Measurements from ENCODE around the gene DLG2.

The DLG2 gene

GRCh38 chr11:83483808-83484207 lies 2143.3 kb downstream of the DLG2 start:
- Histone ChIP-seq H2AK5ac (ENCODE audit: low read length, severe bottlenecking) (no peak overlapping the region), H3K9me3 (ENCODE audit: control insufficient read depth, low read length) (no peaks in the 10 kb centered on the region), H2AFZ (ENCODE audit: low read depth, low read length) (no peak overlapping the region), H3K27ac (ENCODE audit: low read length, poor library complexity, severe bottlenecking) (no peak overlapping the region), H3K23ac (ENCODE audit: low read length in 2 of 2) (no peak overlapping the region), H3K4me2 (ENCODE audit: low read length, poor library complexity, severe bottlenecking) (no peak overlapping the region), H3K14ac (ENCODE audit: low read length in 2 of 2) (no peak overlapping the region), H2BK15ac (ENCODE audit: low read depth, poor library complexity, severe bottlenecking) (no peak overlapping the region), H2BK120ac (ENCODE audit: low read depth, low read length) (no peak overlapping the region), H3K9ac (ENCODE audit: low read length) (no peak overlapping the region), H3K27me3 (ENCODE audit: control insufficient read depth in 1 of 2, insufficient read depth in 1 of 2, low read length in 2 of 2) (no peaks in the 10 kb centered on the region), H3K18ac (ENCODE audit: low read depth in 1 of 2, low read length in 2 of 2) (no peak overlapping the region), H2BK12ac (ENCODE audit: low read length in 2 of 2) (no peak overlapping the region), H3K4ac (ENCODE audit: low read depth in 1 of 2, low read length in 2 of 2) (no peak overlapping the region), H3K4me3 (ENCODE audit: insufficient read depth in 1 of 2, low read depth in 1 of 2, low read length in 2 of 2) (no peak overlapping the region), H2BK5ac (ENCODE audit: low read depth, low read length, poor library complexity, severe bottlenecking) (no peak overlapping the region), H3K36me3 (ENCODE audit: control insufficient read depth in 1 of 2, insufficient read depth in 2 of 2, low read depth in 1 of 2, low read length in 2 of 2) (no peaks in the 10 kb centered on the region), H4K91ac (ENCODE audit: low read length) (no peak overlapping the region), H3K79me1 (replicated peaks; ENCODE audit: low read length, poor library complexity, severe bottlenecking) (no peaks in the 10 kb centered on the region), H3K4me1 (ENCODE audit: control insufficient read depth, insufficient read depth, low read depth, low read length) (no peaks in the 10 kb centered on the region), H4K8ac (ENCODE audit: low read length) (no peak overlapping the region)
- WGBS: 74% methylated on average over 4 of the region's 6 CpGs
- DNase-seq: no peak

GRCh38 chr11:83480811-83481210 lies 2146.3 kb downstream of the DLG2 start:
- H3K27me3 ChIP-seq (ENCODE audit: control insufficient read depth in 1 of 2, insufficient read depth in 1 of 2, low read length in 2 of 2): no peaks in the 10 kb centered on the region
- no peaks in the 10 kb centered on the region for H3K79me1 ChIP-seq (replicated peaks; ENCODE audit: low read length, poor library complexity, severe bottlenecking)
- H3K4ac ChIP-seq (ENCODE audit: low read depth in 1 of 2, low read length in 2 of 2): no peak overlapping the region
- no peak overlapping the region for H4K91ac ChIP-seq (ENCODE audit: low read length)
- H3K27ac ChIP-seq (ENCODE audit: low read length, poor library complexity, severe bottlenecking): no peak overlapping the region
- no peak overlapping the region for H2BK12ac ChIP-seq (ENCODE audit: low read length in 2 of 2)
- no peaks in the 10 kb centered on the region for H3K36me3 ChIP-seq (ENCODE audit: control insufficient read depth in 1 of 2, insufficient read depth in 2 of 2, low read depth in 1 of 2, low read length in 2 of 2)
- WGBS: 82% methylated on average over 2 of the region's 3 CpGs
- DNase-seq: no peak
- no peak overlapping the region for H2AFZ ChIP-seq (ENCODE audit: low read depth, low read length)
- H2BK15ac ChIP-seq (ENCODE audit: low read depth, poor library complexity, severe bottlenecking): no peak overlapping the region
- H2AK5ac ChIP-seq (ENCODE audit: low read length, severe bottlenecking): no peak overlapping the region
- H4K8ac ChIP-seq (ENCODE audit: low read length): no peak overlapping the region
- H3K18ac ChIP-seq (ENCODE audit: low read depth in 1 of 2, low read length in 2 of 2): no peak overlapping the region
- H3K23ac ChIP-seq (ENCODE audit: low read length in 2 of 2): no peak overlapping the region
- no peak overlapping the region for H3K4me2 ChIP-seq (ENCODE audit: low read length, poor library complexity, severe bottlenecking)
- no peak overlapping the region for H2BK5ac ChIP-seq (ENCODE audit: low read depth, low read length, poor library complexity, severe bottlenecking)
- no peak overlapping the region for H3K9ac ChIP-seq (ENCODE audit: low read length)
- no peak overlapping the region for H3K14ac ChIP-seq (ENCODE audit: low read length in 2 of 2)
- H3K4me3 ChIP-seq (ENCODE audit: insufficient read depth in 1 of 2, low read depth in 1 of 2, low read length in 2 of 2): no peak overlapping the region
- H3K4me1 ChIP-seq (ENCODE audit: control insufficient read depth, insufficient read depth, low read depth, low read length): no peaks in the 10 kb centered on the region
- H3K9me3 ChIP-seq (ENCODE audit: control insufficient read depth, low read length): no peaks in the 10 kb centered on the region
- H2BK120ac ChIP-seq (ENCODE audit: low read depth, low read length): no peak overlapping the region

- Histone ChIP-seq H2BK15ac (ENCODE audit: low read depth, poor library complexity, severe bottlenecking) (no peak overlapping the region), H3K4ac (ENCODE audit: low read depth in 1 of 2, low read length in 2 of 2) (no peak overlapping the region), H2BK5ac (ENCODE audit: low read depth, low read length, poor library complexity, severe bottlenecking) (no peak overlapping the region)
Observed at GRCh38 chr11:83480251-83480650, 2146.9 kb downstream of the DLG2 start.

DNA sequence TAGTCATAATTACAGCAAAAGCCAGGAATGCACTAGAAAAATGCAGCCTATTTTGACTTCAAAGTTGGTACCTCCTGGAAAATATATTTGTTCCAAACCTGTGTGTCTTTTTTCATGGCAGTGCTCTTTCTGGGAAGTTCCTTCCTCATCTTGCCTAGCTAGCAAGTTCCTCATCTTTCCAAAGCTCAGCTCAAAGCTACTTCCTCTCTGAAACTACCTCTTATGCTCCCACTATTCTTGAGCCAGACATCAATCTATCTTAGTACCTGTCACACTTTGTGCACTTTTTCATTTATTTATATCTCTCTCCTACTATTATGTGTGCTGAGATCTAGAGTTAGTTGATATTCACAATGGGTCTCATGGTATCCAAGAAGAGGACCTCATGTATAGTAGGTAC lies 2149.4 kb downstream of the DLG2 start:
- H2BK15ac ChIP-seq (ENCODE audit: low read depth, poor library complexity, severe bottlenecking): no peak overlapping the region
- H3K14ac ChIP-seq (ENCODE audit: low read length in 2 of 2): no peak overlapping the region
- no peak overlapping the region for H3K4ac ChIP-seq (ENCODE audit: low read depth in 1 of 2, low read length in 2 of 2)
- no peak overlapping the region for H4K8ac ChIP-seq (ENCODE audit: low read length)
- no peak overlapping the region for H3K18ac ChIP-seq (ENCODE audit: low read depth in 1 of 2, low read length in 2 of 2)
- H3K27me3 ChIP-seq (ENCODE audit: control insufficient read depth in 1 of 2, insufficient read depth in 1 of 2, low read length in 2 of 2): no peaks in the 10 kb centered on the region
- no peak overlapping the region for H2AFZ ChIP-seq (ENCODE audit: low read depth, low read length)
- no peak overlapping the region for H2BK12ac ChIP-seq (ENCODE audit: low read length in 2 of 2)
- H3K36me3 ChIP-seq (ENCODE audit: control insufficient read depth in 1 of 2, insufficient read depth in 2 of 2, low read depth in 1 of 2, low read length in 2 of 2): no peaks in the 10 kb centered on the region
- no peak overlapping the region for H2AK5ac ChIP-seq (ENCODE audit: low read length, severe bottlenecking)
- no peak overlapping the region for H2BK120ac ChIP-seq (ENCODE audit: low read depth, low read length)
- no peaks in the 10 kb centered on the region for H3K9me3 ChIP-seq (ENCODE audit: control insufficient read depth, low read length)
- no peak overlapping the region for H3K4me2 ChIP-seq (ENCODE audit: low read length, poor library complexity, severe bottlenecking)
- H3K27ac ChIP-seq (ENCODE audit: low read length, poor library complexity, severe bottlenecking): no peak overlapping the region
- no peaks in the 10 kb centered on the region for H3K79me1 ChIP-seq (replicated peaks; ENCODE audit: low read length, poor library complexity, severe bottlenecking)
- no peak overlapping the region for H3K9ac ChIP-seq (ENCODE audit: low read length)
- no peak overlapping the region for H2BK5ac ChIP-seq (ENCODE audit: low read depth, low read length, poor library complexity, severe bottlenecking)
- H3K23ac ChIP-seq (ENCODE audit: low read length in 2 of 2): no peak overlapping the region
- DNase-seq: no peak
- H4K91ac ChIP-seq (ENCODE audit: low read length): no peak overlapping the region
- no peak overlapping the region for H3K4me3 ChIP-seq (ENCODE audit: insufficient read depth in 1 of 2, low read depth in 1 of 2, low read length in 2 of 2)
- H3K4me1 ChIP-seq (ENCODE audit: control insufficient read depth, insufficient read depth, low read depth, low read length): no peaks in the 10 kb centered on the region

More at GRCh38 chr11:83480251-83480650, 2146.9 kb downstream of the DLG2 start:
- H4K8ac ChIP-seq (ENCODE audit: low read length): no peak overlapping the region
- 70% methylated on average over 7 of the region's 8 CpGs for WGBS
- no peak overlapping the region for H4K91ac ChIP-seq (ENCODE audit: low read length)
- no peak overlapping the region for H3K18ac ChIP-seq (ENCODE audit: low read depth in 1 of 2, low read length in 2 of 2)
- H3K27me3 ChIP-seq (ENCODE audit: control insufficient read depth in 1 of 2, insufficient read depth in 1 of 2, low read length in 2 of 2): no peaks in the 10 kb centered on the region
- no peak overlapping the region for H2BK120ac ChIP-seq (ENCODE audit: low read depth, low read length)
- DNase-seq: no peak
- H3K9me3 ChIP-seq (ENCODE audit: control insufficient read depth, low read length): no peaks in the 10 kb centered on the region
- no peak overlapping the region for H3K23ac ChIP-seq (ENCODE audit: low read length in 2 of 2)
- H3K4me3 ChIP-seq (ENCODE audit: insufficient read depth in 1 of 2, low read depth in 1 of 2, low read length in 2 of 2): no peak overlapping the region
- no peak overlapping the region for H3K9ac ChIP-seq (ENCODE audit: low read length)
- no peak overlapping the region for H2AFZ ChIP-seq (ENCODE audit: low read depth, low read length)
- no peak overlapping the region for H3K4me2 ChIP-seq (ENCODE audit: low read length, poor library complexity, severe bottlenecking)
- H3K36me3 ChIP-seq (ENCODE audit: control insufficient read depth in 1 of 2, insufficient read depth in 2 of 2, low read depth in 1 of 2, low read length in 2 of 2): no peaks in the 10 kb centered on the region
- no peak overlapping the region for H2BK12ac ChIP-seq (ENCODE audit: low read length in 2 of 2)
- no peaks in the 10 kb centered on the region for H3K4me1 ChIP-seq (ENCODE audit: control insufficient read depth, insufficient read depth, low read depth, low read length)
- H3K79me1 ChIP-seq (replicated peaks; ENCODE audit: low read length, poor library complexity, severe bottlenecking): no peaks in the 10 kb centered on the region
- H3K27ac ChIP-seq (ENCODE audit: low read length, poor library complexity, severe bottlenecking): no peak overlapping the region
- H2AK5ac ChIP-seq (ENCODE audit: low read length, severe bottlenecking): no peak overlapping the region
- no peak overlapping the region for H3K14ac ChIP-seq (ENCODE audit: low read length in 2 of 2)

Data from mesenchymal stem cell (in vitro differentiated cells and primary cell).